Measurements from ENCODE around the gene PLXNB1.
A peak's percentile ranks its signal among the peaks of the same experiment; 100 is the strongest.

The PLXNB1 gene

GRCh38 chr3:48411606-48412374, 18.1 kb downstream of the PLXNB1 start:
- no peaks in the 10 kb centered on the region for H3K27me3 ChIP-seq
- H3K4me3 ChIP-seq (ENCODE audit: low read depth, low read length): no peak overlapping the region
- no peaks in the 10 kb centered on the region for H3K4me1 ChIP-seq
- no peak for TF ChIP-seq CTCF (IDR thresholded peaks at IDR 0.05; ENCODE audit: low read depth, low read length)
- H3K9me3 ChIP-seq: no peaks in the 10 kb centered on the region
- DNase-seq: peak; percentile 2
- no peaks in the 10 kb centered on the region for H3K36me3 ChIP-seq

GRCh38 chr3:48411041-48411588, 18.8 kb downstream of the PLXNB1 start:
- Histone ChIP-seq H3K4me1 (no peaks in the 10 kb centered on the region), H3K9me3 (no peaks in the 10 kb centered on the region), H3K4me3 (ENCODE audit: low read depth, low read length) (no peak overlapping the region), H3K27me3 (no peaks in the 10 kb centered on the region), H3K36me3 (no peaks in the 10 kb centered on the region)
- no peak for TF ChIP-seq CTCF (IDR thresholded peaks at IDR 0.05; ENCODE audit: low read depth, low read length)
- no peak for DNase-seq

GRCh38 chr3:48410205-48411040, 19.5 kb downstream of the PLXNB1 start:
- Histone ChIP-seq H3K4me3 (ENCODE audit: low read depth, low read length) (no peak overlapping the region), H3K4me1 (no peaks in the 10 kb centered on the region), H3K27me3 (no peaks in the 10 kb centered on the region), H3K9me3 (no peaks in the 10 kb centered on the region), H3K36me3 (no peaks in the 10 kb centered on the region)
- TF ChIP-seq CTCF (IDR thresholded peaks at IDR 0.05; ENCODE audit: low read depth, low read length): no peak
- DNase-seq: peak; percentile 2

- Histone ChIP-seq H3K9me3 (no peaks in the 10 kb centered on the region), H3K4me1 (no peaks in the 10 kb centered on the region), H3K36me3 (no peaks in the 10 kb centered on the region), H3K4me3 (ENCODE audit: low read depth, low read length) (no peak overlapping the region), H3K27me3 (no peaks in the 10 kb centered on the region)
- TF ChIP-seq CTCF (IDR thresholded peaks at IDR 0.05; ENCODE audit: low read depth, low read length): no peak
- peak; percentile 1 for DNase-seq
These were observed 20.3 kb downstream of the PLXNB1 start for GRCh38 chr3:48409291-48410201.

- peak; percentile 7 for DNase-seq
- no peak overlapping the region for H3K4me3 ChIP-seq (ENCODE audit: low read depth, low read length)
- no peaks in the 10 kb centered on the region for H3K9me3 ChIP-seq
- H3K27me3 ChIP-seq: no peaks in the 10 kb centered on the region
- no peaks in the 10 kb centered on the region for H3K36me3 ChIP-seq
- no peak for TF ChIP-seq CTCF (IDR thresholded peaks at IDR 0.05; ENCODE audit: low read depth, low read length)
- no peaks in the 10 kb centered on the region for H3K4me1 ChIP-seq
These were observed 21.0 kb downstream of the PLXNB1 start for GRCh38 chr3:48408823-48409281.

Measured in BE2C (cell line).